OCI-LY1 (cell line): Measurements from ENCODE around the gene CAMK4.

Experiments used
- CTCF ChIP-seq: fragments of 200-600 bp; sonication (generic), shearing (Covaris generic); IDR thresholded peaks from 2 replicates; pipeline ENCODE4 v1.5.1; 2017; ENCODE audit warnings: mild to moderate bottlenecking, antibody characterized with exemption, low read length, moderate library complexity, mixed read lengths
- EZH2 ChIP-seq: fragments of 200-600 bp; sonication (generic), shearing (Covaris generic); IDR thresholded peaks from 2 replicates; pipeline ENCODE4 v1.8.0; 2017; ENCODE audit warnings: borderline replicate concordance, mixed run types, mild to moderate bottlenecking, antibody characterized with exemption, low read length, moderate library complexity, mixed read lengths

DNA sequence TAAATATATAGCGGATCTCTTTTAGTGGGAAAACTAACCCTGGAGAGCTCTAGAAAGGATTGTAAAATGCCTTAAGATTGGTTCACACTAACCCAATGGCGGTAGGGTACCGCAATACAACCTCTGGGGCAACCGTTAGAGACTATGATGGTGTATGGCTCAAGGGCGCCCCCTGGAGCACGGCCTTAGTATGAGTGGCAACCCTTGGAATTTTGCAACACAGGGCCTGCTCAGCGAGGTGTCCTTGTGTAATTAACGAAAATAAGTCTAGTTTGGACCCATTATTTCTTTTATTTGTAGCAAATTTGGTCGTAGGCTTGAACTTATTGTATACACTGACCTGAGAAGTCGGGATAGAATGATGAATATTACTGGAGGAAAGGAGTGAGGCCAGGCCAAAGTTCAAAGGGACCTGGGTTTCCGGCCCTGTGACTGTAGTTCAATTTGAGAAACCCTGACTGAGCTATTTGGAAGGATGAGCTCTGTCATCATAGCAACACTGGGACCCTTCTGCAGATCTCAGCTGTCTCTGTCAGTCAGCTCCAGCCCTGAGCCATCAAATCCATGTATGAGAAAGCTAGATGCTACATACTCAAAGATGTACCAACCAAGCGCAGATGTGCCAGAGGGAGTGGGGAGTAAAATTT is 54.8 kb downstream of the CAMK4 start:
- TF ChIP-seq CTCF (peak; percentile 96), EZH2 (no peak)
